GM18507 (cell line): ENCODE data around the gene CAMTA1.
"Not testable (repeated sequence)": the region's sequence is repeated elsewhere in the genome, so short reads cannot be mapped to it uniquely, and the experiment has no call there.

Experiments
- DNase-seq: peaks from one replicate; pipeline ENCODE4 v3.0.0; 2011; ENCODE audit warnings: low read depth; ENCODE audit not compliant: insufficient read length; ENCODE audit errors: extremely low spot score
- FAIRE-seq: peaks from 2 replicates; lab custom pipeline; 2011; peaks lifted over from hg19 to GRCh38; lab: Jason Lieb, UNC

CAMTA1 gene

GRCh38 chr1:7589080-7589735 lies 804.0 kb downstream of the CAMTA1 start:
- DNase-seq: no peak
- no peak for FAIRE-seq

- DNase-seq (no peak), FAIRE-seq (no peak)
Measured at GRCh38 chr1:7589774-7590425, 804.6 kb downstream of the CAMTA1 start.

- DNase-seq: no peak
- no peak for FAIRE-seq
Measured at GRCh38 chr1:7590426-7590790, 805.2 kb downstream of the CAMTA1 start.

GRCh38 chr1:7591565-7591964 lies 806.3 kb downstream of the CAMTA1 start:
- FAIRE-seq: no peak
- DNase-seq: no peak

- DNase-seq (no peak), FAIRE-seq (no peak)
Measured at GRCh38 chr1:7592120-7592798, 807.0 kb downstream of the CAMTA1 start.

GRCh38 chr1:7594002-7594713 lies 808.9 kb downstream of the CAMTA1 start:
- no peak for DNase-seq
- FAIRE-seq: no peak

- DNase-seq: no peak
Measured at GRCh38 chr1:7594714-7595295, 809.6 kb downstream of the CAMTA1 start.

GRCh38 chr1:7595336-7595735 lies 810.1 kb downstream of the CAMTA1 start:
- DNase-seq (no peak), FAIRE-seq (no peak)

More at GRCh38 chr1:7594714-7595295, 809.6 kb downstream of the CAMTA1 start:
- no peak for FAIRE-seq

GRCh38 chr1:7596126-7596965 lies 811.1 kb downstream of the CAMTA1 start:
- DNase-seq (no peak), FAIRE-seq (no peak)

GRCh38 chr1:7598058-7598457 lies 812.8 kb downstream of the CAMTA1 start:
- not testable (repeated sequence) for DNase-seq, FAIRE-seq

GRCh38 chr1:7604906-7605305 lies 819.7 kb downstream of the CAMTA1 start:
- DNase-seq, FAIRE-seq: not testable (repeated sequence)

- DNase-seq (no peak), FAIRE-seq (no peak)
Measured at GRCh38 chr1:7606096-7606495, 820.8 kb downstream of the CAMTA1 start.

GRCh38 chr1:7607097-7607496 lies 821.8 kb downstream of the CAMTA1 start:
- DNase-seq: no peak
- FAIRE-seq: no peak

- DNase-seq (no peak), FAIRE-seq (no peak)
Measured at GRCh38 chr1:7608628-7609305, 823.5 kb downstream of the CAMTA1 start.

- FAIRE-seq: no peak
- DNase-seq: no peak
Measured at GRCh38 chr1:7609311-7609994, 824.2 kb downstream of the CAMTA1 start.

- no peak for FAIRE-seq
Measured at GRCh38 chr1:7610106-7610731, 825.0 kb downstream of the CAMTA1 start.

GRCh38 chr1:7610936-7611335 lies 825.7 kb downstream of the CAMTA1 start:
- DNase-seq: no peak
- no peak for FAIRE-seq

More at GRCh38 chr1:7610106-7610731, 825.0 kb downstream of the CAMTA1 start:
- DNase-seq: no peak
